ENCODE measurements around the gene STAU1. TPM values are rescaled to one million over a fixed set of nuclear protein-coding genes. Genes with fewer than 3 reads are reported as not detected.
"Not testable (repeated sequence)": the region's sequence is repeated elsewhere in the genome, so short reads cannot be mapped to it uniquely, and the experiment has no call there.

STAU1 gene
- total RNA-seq, 1 donor from 2014 or later: 79.7 TPM

- Mint-ChIP-seq H3K9me3 (ENCODE audit: unreplicated experiment) (peaks cover 5% of the 10 kb centered on the region), H3K27ac (ENCODE audit: unreplicated experiment) (peak overlapping the region; percentile 66), H3K4me1 (ENCODE audit: low read depth, unreplicated experiment) (peaks cover 11% of the 10 kb centered on the region), H3K4me3 (ENCODE audit: unreplicated experiment) (peak overlapping the region; percentile 89), H3K27me3 (ENCODE audit: unreplicated experiment) (peaks cover 8% of the 10 kb centered on the region), H3K36me3 (ENCODE audit: unreplicated experiment) (peaks cover 4% of the 10 kb centered on the region)
- no peak for TF ChIP-seq CTCF (IDR thresholded peaks at IDR 0.05; ENCODE audit: partially characterized antibody, unreplicated experiment)
- no peak for DNase-seq
These were observed 744 bp downstream of the STAU1 start for GRCh38 chr20:49187330-49187850.

GRCh38 chr20:49186535-49187329 lies 1.4 kb downstream of the STAU1 start:
- H3K27ac Mint-ChIP-seq (ENCODE audit: unreplicated experiment): no peak overlapping the region
- H3K27me3 Mint-ChIP-seq (ENCODE audit: unreplicated experiment): peaks cover 8% of the 10 kb centered on the region
- no peak for TF ChIP-seq CTCF (IDR thresholded peaks at IDR 0.05; ENCODE audit: partially characterized antibody, unreplicated experiment)
- peaks cover 13% of the 10 kb centered on the region for H3K4me1 Mint-ChIP-seq (ENCODE audit: low read depth, unreplicated experiment)
- DNase-seq: no peak
- H3K9me3 Mint-ChIP-seq (ENCODE audit: unreplicated experiment): peaks cover 5% of the 10 kb centered on the region
- peaks cover 4% of the 10 kb centered on the region for H3K36me3 Mint-ChIP-seq (ENCODE audit: unreplicated experiment)
- peak overlapping the region; percentile 89 for H3K4me3 Mint-ChIP-seq (ENCODE audit: unreplicated experiment)

DNA sequence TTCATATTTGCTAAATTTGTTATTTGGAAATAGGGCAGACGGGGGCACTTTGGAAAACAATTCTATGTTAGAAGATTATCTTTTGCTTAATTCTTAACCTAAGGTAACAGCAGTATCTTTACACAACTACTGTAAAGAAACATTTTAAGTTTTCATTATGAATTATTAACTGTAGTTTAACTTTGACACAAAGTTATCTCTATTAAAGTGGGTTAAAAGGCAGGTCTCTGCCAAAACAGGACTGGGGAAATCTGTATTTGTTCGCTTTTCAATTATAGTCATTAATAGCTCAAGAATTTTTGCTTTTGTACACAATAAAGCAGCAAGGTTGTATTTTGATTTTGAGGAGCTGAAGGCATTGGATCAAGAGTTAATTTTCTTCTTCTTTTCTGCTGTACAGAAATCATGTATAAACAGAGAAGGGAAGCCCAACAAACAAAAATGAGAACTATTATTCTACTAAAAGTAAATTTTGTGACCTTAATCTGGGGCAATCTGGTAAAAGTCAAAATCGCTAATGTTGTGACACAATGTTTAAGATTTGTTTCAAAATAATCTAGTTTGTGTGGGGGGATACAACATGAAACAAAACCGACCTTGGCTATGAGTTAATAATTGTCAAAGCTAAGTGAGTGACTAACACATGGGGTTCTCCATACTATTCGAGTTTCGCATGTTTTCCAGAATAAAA lies 2.9 kb downstream of the STAU1 start:
- Mint-ChIP-seq H3K9me3 (ENCODE audit: unreplicated experiment) (peaks cover 5% of the 10 kb centered on the region), H3K4me1 (ENCODE audit: low read depth, unreplicated experiment) (peaks cover 15% of the 10 kb centered on the region), H3K36me3 (ENCODE audit: unreplicated experiment) (peaks cover 4% of the 10 kb centered on the region), H3K27ac (ENCODE audit: unreplicated experiment) (no peak overlapping the region), H3K4me3 (ENCODE audit: unreplicated experiment) (peak overlapping the region; percentile 6), H3K27me3 (ENCODE audit: unreplicated experiment) (peaks cover 6% of the 10 kb centered on the region)
- no peak for TF ChIP-seq CTCF (IDR thresholded peaks at IDR 0.05; ENCODE audit: partially characterized antibody, unreplicated experiment)
- no peak for DNase-seq

GRCh38 chr20:49184691-49185070 lies 3.5 kb downstream of the STAU1 start:
- H3K27ac Mint-ChIP-seq (ENCODE audit: unreplicated experiment): no peak overlapping the region
- H3K9me3 Mint-ChIP-seq (ENCODE audit: unreplicated experiment): peaks cover 4% of the 10 kb centered on the region
- no peak for TF ChIP-seq CTCF (IDR thresholded peaks at IDR 0.05; ENCODE audit: partially characterized antibody, unreplicated experiment)
- H3K27me3 Mint-ChIP-seq (ENCODE audit: unreplicated experiment): peaks cover 3% of the 10 kb centered on the region
- H3K36me3 Mint-ChIP-seq (ENCODE audit: unreplicated experiment): peaks cover 4% of the 10 kb centered on the region
- H3K4me1 Mint-ChIP-seq (ENCODE audit: low read depth, unreplicated experiment): peaks cover 16% of the 10 kb centered on the region
- DNase-seq: no peak
- H3K4me3 Mint-ChIP-seq (ENCODE audit: unreplicated experiment): no peak overlapping the region

DNA sequence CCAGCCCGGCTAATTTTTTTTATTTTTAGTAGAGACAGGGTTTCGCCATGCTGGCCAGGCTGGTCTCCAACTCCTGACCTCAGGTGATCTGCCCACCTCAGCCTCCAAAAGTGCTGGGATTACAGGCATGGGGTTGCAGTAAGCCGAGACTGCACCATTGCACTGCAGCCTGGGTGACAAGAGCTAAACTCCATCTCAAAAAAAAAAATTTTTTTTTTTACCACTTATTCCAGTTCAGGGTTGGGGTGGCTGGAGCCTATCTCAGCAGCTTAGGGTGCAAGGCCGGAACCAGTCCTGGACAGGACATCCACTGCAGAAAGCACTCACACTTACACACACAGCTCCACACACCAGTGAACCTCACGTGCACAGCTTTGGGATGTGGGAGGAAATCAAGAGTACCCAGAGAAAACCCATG lies 4.0 kb downstream of the STAU1 start:
- not testable (repeated sequence) for H3K4me3 Mint-ChIP-seq (ENCODE audit: unreplicated experiment); DNase-seq; H3K27me3 Mint-ChIP-seq (ENCODE audit: unreplicated experiment); H3K9me3 Mint-ChIP-seq (ENCODE audit: unreplicated experiment); H3K36me3 Mint-ChIP-seq (ENCODE audit: unreplicated experiment); H3K27ac Mint-ChIP-seq (ENCODE audit: unreplicated experiment)
- H3K4me1 Mint-ChIP-seq (ENCODE audit: low read depth, unreplicated experiment): peaks cover 18% of the 10 kb centered on the region

All from glutamatergic neuron (in vitro differentiated cells).